Mucosa of gallbladder (tissue), 1 donor: ENCODE measurements around the gene OR2L13. TPM values are rescaled to one million over a fixed set of nuclear protein-coding genes. Genes with fewer than 3 reads are reported as not detected.
"Not testable (repeated sequence)": the region's sequence is repeated elsewhere in the genome, so short reads cannot be mapped to it uniquely, and the experiment has no call there.

Source experiments
- DNase-seq: peaks from one replicate; pipeline ENCODE4 v3.0.0-alpha.2; 2020; ENCODE audit warnings: low spot score
- total RNA-seq: library from RNA; stranded (reverse); gene quantifications from one replicate; pipeline ENCODE4 v1.2.1, GENCODE V29; 2021
- donor health status: DM: no; HTN: no; CAD: no.

OR2L13 gene
- not detected for total RNA-seq

GRCh38 chr1:248094884-248095283 is at the start of gene OR2L13:
OR2L13 (plus strand) TSS chr1:248095184; CDS start chr1:248099376, 4,192 bp downstream.
- no peak for DNase-seq

- DNase-seq = no peak
These were observed 49.8 kb upstream of the OR2L13 start for GRCh38 chr1:248045209-248045608.

- DNase-seq = no peak
These were observed 48.4 kb upstream of the OR2L13 start, which contains the start of gene OR2L3 for GRCh38 chr1:248046536-248046935. OR2L3 (plus strand) TSS chr1:248046836; CDS start chr1:248060682, 13,846 bp downstream.

GRCh38 chr1:248047008-248047407 is 48.0 kb upstream of the OR2L13 start:
- no peak for DNase-seq

GRCh38 chr1:248054671-248055070 is 40.3 kb upstream of the OR2L13 start:
- no peak for DNase-seq

- DNase-seq = no peak
These were observed 39.7 kb upstream of the OR2L13 start for GRCh38 chr1:248055261-248055660.

GRCh38 chr1:248065071-248065470 is 29.9 kb upstream of the OR2L13 start:
- DNase-seq = no peak

- DNase-seq = no peak
These were observed 29.4 kb upstream of the OR2L13 start for GRCh38 chr1:248065604-248066003.

- not testable (repeated sequence) for DNase-seq
These were observed 11.1 kb upstream of the OR2L13 start for GRCh38 chr1:248083864-248084263.

GRCh38 chr1:248098529-248098928 is 3.5 kb downstream of the OR2L13 start:
- DNase-seq = no peak

- no peak for DNase-seq
These were observed 7.9 kb downstream of the OR2L13 start for GRCh38 chr1:248102847-248103246.

- DNase-seq = no peak
These were observed 16.2 kb downstream of the OR2L13 start for GRCh38 chr1:248111157-248111556.

- no peak for DNase-seq
These were observed 19.9 kb downstream of the OR2L13 start for GRCh38 chr1:248114890-248115289.

GRCh38 chr1:248127653-248128052 is 32.7 kb downstream of the OR2L13 start:
- no peak for DNase-seq

- DNase-seq = no peak
These were observed 41.8 kb downstream of the OR2L13 start for GRCh38 chr1:248136811-248137210.

- DNase-seq = no peak
These were observed 45.9 kb downstream of the OR2L13 start for GRCh38 chr1:248140846-248141245.

GRCh38 chr1:248143311-248143710 is 48.3 kb downstream of the OR2L13 start:
- no peak for DNase-seq

- no peak for DNase-seq
These were observed 49.7 kb downstream of the OR2L13 start, which contains the start of gene OR2M5 for GRCh38 chr1:248144513-248145198. OR2M5 (plus strand) TSS chr1:248145148; CDS start chr1:248145148, 0 bp downstream.

Other genes with a start within 250 kb of the OR2L13 start
- 0.66 TPM for gene TRIM58, start 238.0 kb upstream of the OR2L13 start, total RNA-seq
- 0.66 TPM for gene OR2W3, start 199.6 kb upstream of the OR2L13 start, total RNA-seq
- gene OR2T8, start 174.9 kb upstream of the OR2L13 start, total RNA-seq = not detected
- gene OR2AJ1, start 170.3 kb upstream of the OR2L13 start, total RNA-seq = not detected
- gene OR2L8, start 146.3 kb upstream of the OR2L13 start, total RNA-seq = not detected
- not detected for gene OR2AK2, start 130.0 kb upstream of the OR2L13 start, total RNA-seq
- gene OR2L5, start 81.5 kb upstream of the OR2L13 start, total RNA-seq = not detected
- gene OR2L2, start 65.1 kb upstream of the OR2L13 start, total RNA-seq = 0.06 TPM
- gene OR2L3, start 48.3 kb upstream of the OR2L13 start, total RNA-seq = not detected
- not detected for gene OR2M5, start 50.0 kb downstream of the OR2L13 start, total RNA-seq
- not detected for gene OR2M2, start 79.6 kb downstream of the OR2L13 start, total RNA-seq
- not detected for gene OR2M3, start 102.1 kb downstream of the OR2L13 start, total RNA-seq
- gene OR2M4, start 136.2 kb downstream of the OR2L13 start, total RNA-seq = not detected
- gene OR2T33, start 182.8 kb downstream of the OR2L13 start, total RNA-seq = not detected
- gene OR2T12, start 208.2 kb downstream of the OR2L13 start, total RNA-seq = not detected
- gene OR2M7, start 229.4 kb downstream of the OR2L13 start, total RNA-seq = not detected